Ectodermal cell (in vitro differentiated cells): ENCODE data around the gene POTEB. TPM values are rescaled to one million over a fixed set of nuclear protein-coding genes. Genes with fewer than 3 reads are reported as not detected.
"Not testable (repeated sequence)": the region's sequence is repeated elsewhere in the genome, so short reads cannot be mapped to it uniquely, and the experiment has no call there.

Experiments
- H3K27ac ChIP-seq: 2 replicates; pipeline ENCODE4 v1.7.0; 2013; ENCODE audit warnings: mild to moderate bottlenecking, low read depth, low read length; ENCODE audit not compliant: insufficient read depth, poor library complexity, severe bottlenecking
- H3K27me3 ChIP-seq: 2 replicates; pipeline ENCODE4 v1.7.0; 2013; ENCODE audit warnings: mild to moderate bottlenecking, low read length; ENCODE audit not compliant: insufficient read depth, control insufficient read depth, poor library complexity, severe bottlenecking
- H3K36me3 ChIP-seq: one replicate; pipeline ENCODE4 v1.7.0; 2013; ENCODE audit warnings: low read length; ENCODE audit not compliant: control insufficient read depth, insufficient read depth
- H3K4me1 ChIP-seq: one replicate; pipeline ENCODE4 v1.7.0; 2013; ENCODE audit warnings: low read length; ENCODE audit not compliant: control insufficient read depth, insufficient read depth
- H3K4me3 ChIP-seq: 2 replicates; pipeline ENCODE4 v1.7.0; 2013; ENCODE audit warnings: low read depth, low read length, control low read depth; ENCODE audit not compliant: insufficient read depth
- H3K9me3 ChIP-seq: 2 replicates; pipeline ENCODE4 v1.7.0; 2013; ENCODE audit warnings: mild to moderate bottlenecking, low read length, moderate library complexity; ENCODE audit not compliant: control insufficient read depth
- WGBS, 2 experiments: methylation state at CpG; one replicate each; pipeline ENCODE4 v1.1.7; 2013; ENCODE audit warnings: missing lambda C conversion rate in 2 of 2; 5-methylcytosine and 5-hydroxymethylcytosine counted together
- polyA plus RNA-seq, 4 experiments: library from polyadenylated mRNA; stranded (reverse); fragments of 50-300 nt; gene quantifications; one replicate each; pipeline ENCODE4 v1.2.3, GENCODE V29; 2013

POTEB gene
- polyA plus RNA-seq (2013, experiment 1 of 4), result not detected
- polyA plus RNA-seq (2013, experiment 2 of 4), result not detected
- polyA plus RNA-seq (2013, experiment 3 of 4), result not detected
- not detected for polyA plus RNA-seq (2013, experiment 4 of 4)

DNA sequence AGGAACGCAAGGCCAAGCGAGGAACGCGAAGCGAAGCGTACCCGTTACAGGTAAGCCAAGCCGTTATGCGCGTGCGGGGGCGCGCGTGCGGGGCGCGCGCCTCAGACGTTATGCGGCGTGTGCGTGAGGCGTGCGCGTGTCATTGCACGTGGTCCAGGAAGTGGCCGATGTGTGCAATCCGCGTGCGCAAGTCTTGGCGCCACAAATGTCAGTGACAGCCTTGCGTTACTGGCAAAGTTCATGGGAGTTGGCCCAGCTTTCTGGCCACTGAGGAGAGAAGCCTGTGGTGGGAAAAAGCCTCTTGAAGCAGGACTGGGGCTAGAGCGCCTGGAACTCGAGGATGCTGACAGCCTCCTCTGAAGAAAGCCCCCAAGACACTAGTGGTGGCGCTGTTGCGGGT is at the start of gene POTEB:
POTEB (minus strand) TSS at position 101 of the 400 bp plus-strand sequence. CDS start 489 bp downstream, outside the sequence.
- H3K27ac ChIP-seq, H3K4me1 ChIP-seq, H3K4me3 ChIP-seq, H3K9me3 ChIP-seq, H3K27me3 ChIP-seq, H3K36me3 ChIP-seq: not testable (repeated sequence)
- WGBS, 2 experiments, result no CpG with 5 or more reads among the region's 36 CpGs

DNA sequence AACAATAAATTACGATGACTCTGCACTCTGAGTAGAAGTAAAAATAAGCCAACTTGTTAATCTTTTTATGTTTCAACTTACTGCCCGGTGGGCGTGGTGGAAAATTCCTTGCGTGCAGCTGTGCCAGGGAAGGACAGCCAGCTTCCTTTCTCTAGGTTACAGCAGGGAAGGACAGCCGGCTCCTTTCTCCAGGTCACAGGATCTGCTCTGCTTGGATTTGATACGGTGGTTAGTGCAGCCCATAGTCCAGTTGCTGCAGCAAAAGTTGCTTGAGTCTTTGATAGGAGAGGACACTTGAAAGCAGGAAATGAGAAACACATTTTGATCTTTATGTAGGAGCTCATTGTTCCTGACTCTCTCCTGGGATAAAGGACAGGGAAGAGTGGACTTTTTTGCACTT is 13.4 kb upstream of the POTEB start:
- H3K4me3 ChIP-seq, H3K27ac ChIP-seq, H3K9me3 ChIP-seq, H3K36me3 ChIP-seq, H3K27me3 ChIP-seq, H3K4me1 ChIP-seq: not testable (repeated sequence)
- no CpG with 5 or more reads among the region's 6 CpGs for WGBS, 2 experiments

DNA sequence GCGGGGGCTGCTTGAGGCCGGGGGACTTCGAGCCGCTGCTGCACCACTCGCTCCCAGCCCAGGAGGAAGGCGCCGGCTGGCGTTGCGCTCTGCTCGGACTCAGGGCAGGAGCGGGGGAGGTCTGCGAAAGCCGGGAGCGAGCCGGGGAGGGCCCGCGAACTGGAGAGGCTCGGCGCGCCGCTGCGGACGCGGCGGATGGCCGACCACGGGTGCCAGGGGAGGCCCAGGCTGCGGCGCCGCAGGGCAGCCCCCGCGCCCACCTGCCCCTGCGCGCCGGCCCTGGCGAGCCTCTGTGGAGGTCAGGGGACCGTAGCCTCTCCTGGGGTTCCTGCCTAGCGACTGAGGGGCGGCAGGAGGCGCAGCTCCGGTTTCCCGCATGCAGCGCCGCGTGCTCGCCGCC is 12.0 kb upstream of the POTEB start:
- not testable (repeated sequence) for H3K27ac ChIP-seq, H3K36me3 ChIP-seq, H3K9me3 ChIP-seq, H3K4me3 ChIP-seq, H3K4me1 ChIP-seq, H3K27me3 ChIP-seq
- WGBS, 2 experiments, result no CpG with 5 or more reads among the region's 47 CpGs

DNA sequence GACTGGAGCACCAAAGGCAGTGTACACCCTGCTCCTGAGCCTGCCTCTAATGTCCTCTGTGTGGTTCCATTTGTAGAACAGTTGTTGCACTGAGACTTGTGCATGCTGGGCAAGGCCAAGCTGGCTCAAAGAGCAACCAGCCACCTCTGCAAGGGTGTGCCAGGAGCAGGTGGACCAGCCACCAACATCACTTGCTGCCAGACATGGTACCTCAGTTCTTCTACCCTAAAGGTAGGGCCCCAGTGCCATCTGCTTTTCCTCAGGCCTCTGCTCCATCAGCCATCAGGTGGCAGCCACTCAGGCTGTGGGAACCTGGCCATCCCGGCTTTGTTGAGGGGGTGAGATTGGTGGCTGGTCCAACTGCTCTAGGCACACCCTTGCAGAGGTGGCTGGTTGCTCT is 38.7 kb downstream of the POTEB start:
- not testable (repeated sequence) for H3K36me3 ChIP-seq, H3K4me3 ChIP-seq, H3K27ac ChIP-seq, H3K4me1 ChIP-seq, H3K27me3 ChIP-seq, H3K9me3 ChIP-seq
- WGBS, 2 experiments, result no CpG with 5 or more reads among the region's 1 CpG
